DMS 273 (cell line): ENCODE measurements around the gene ROBO4.
A peak's percentile ranks its signal among the peaks of the same experiment; 100 is the strongest.

Source experiments
- DNase-seq: peaks from one replicate; lab custom pipeline; 2025; ENCODE audit not compliant: unreplicated experiment; lab: John Stamatoyannopoulos, UW

Gene ROBO4

DNA sequence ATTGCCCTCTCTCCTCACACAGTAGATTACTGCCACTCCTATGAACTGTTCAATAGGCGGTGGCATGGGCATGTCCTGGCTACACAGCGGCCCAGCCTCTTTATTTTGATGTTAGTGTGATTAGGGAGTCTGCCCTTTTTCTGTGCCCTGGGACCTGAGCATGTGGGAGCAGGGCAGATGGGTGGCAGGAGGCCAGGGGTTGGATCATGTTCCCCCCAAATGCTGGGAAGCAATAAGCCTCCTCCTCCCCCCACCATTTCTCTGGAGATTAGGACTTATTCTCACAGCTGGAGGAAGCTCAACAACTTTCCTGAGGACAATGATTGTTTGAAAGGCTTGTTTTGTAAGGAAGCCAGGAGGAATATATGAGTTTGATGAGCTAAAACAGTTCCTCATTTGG lies 22.2 kb upstream of the ROBO4 start:
- peak; percentile 90 for DNase-seq

DNA sequence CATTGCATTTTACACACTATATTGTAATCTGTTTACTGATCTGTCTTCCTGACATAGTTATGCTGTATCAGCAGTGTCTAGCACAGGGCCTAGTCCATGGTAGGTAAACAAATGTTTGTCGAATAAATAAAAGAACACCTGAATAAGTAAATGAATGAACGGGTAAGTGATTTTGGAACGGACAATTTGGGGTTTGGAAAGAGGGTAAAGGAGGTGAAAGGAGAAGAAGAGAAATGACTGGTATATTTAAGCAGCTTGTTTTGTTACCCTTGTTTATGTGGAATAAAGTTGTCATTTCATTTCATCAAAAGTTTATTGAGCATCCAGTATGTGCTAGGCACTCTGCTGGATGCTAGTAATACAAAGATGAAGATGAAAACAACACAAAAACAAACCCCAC lies 21.3 kb upstream of the ROBO4 start, which contains the start of gene HEPN1:
Gene HEPN1 (plus strand): TSS at position 301 of the 400 bp plus-strand sequence.
- no peak for DNase-seq

DNA sequence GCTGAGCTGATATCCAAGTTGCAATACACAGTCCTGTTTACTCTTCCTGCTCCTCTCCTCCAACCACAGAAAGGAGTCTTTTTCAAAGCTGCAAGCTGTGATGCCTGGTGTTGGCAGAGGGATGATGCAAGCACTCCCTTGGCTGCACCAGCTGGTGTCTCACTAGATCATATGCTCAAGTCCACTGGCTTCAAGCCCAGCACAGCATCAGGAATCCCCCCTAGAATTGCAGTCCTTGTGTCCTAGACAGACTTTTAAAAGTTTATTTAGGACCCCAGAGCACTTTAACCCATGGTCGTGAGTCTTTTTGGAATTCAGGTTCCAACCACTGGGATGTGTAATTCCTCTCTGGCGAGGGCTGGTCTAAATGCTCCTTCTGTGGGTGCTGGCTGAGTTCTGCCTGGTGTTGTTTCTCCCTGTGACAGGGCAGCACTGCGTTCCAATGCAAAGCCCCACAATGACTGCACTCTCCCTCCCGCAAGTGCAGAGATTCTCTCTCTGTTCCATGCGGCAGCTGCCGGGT lies 19.5 kb upstream of the ROBO4 start:
- DNase-seq, result peak; percentile 93

DNA sequence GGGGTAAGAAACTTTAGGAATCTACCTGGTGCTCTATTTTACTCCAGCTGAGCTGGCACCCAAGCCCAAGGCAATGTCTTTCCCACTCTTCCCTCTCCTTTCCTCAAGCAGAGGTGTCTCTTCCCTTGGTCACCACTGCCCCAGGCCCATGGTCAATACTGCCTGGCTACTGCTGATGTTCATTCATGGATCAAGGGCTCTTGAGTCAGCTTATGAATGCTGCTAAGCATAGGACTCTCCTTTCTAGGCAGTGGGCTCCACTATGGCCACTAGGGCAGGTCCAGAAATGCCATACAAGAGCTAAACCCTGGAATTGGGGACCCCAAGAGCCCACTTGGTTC lies 18.7 kb upstream of the ROBO4 start:
- no peak for DNase-seq

DNA sequence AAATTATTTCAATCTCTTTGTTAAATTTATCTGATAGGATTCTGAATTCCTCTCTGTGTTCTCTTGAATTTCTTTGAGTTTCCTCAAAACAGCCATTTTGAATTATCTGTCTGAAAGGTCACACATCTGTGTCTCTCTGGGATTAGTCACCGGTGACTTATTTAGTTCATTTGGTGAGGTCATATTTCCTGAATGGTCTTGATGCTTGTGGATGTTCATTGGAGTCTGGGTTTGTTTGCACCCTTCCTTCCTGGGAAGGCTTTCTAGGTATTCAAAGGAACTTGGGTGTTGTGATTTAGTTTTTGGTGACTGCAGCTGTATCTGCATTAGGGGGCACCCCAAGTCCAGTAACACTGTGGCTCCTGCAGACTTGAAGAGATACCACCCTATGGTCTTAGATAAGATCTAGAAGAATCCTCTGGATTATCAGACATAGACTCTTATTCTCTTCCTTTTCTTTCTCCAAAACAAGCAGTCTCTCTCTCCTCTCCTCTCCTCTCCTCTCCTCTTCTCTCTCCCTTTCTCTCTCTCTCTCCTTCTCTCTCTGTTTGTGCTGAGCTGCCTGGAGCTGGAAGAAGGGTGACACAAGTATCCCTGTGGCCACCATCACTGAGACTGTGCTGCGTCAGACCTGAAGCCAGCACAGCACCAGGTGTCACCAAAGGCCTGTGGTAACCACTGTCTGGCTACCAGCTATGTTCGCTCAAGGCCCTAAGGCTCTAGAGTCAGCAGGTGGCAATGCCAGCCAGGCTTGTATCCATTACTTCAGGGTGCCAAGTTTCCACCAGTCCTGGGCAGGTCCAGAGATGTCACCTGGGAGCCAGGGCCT lies 18.1 kb upstream of the ROBO4 start:
- no peak for DNase-seq

DNA sequence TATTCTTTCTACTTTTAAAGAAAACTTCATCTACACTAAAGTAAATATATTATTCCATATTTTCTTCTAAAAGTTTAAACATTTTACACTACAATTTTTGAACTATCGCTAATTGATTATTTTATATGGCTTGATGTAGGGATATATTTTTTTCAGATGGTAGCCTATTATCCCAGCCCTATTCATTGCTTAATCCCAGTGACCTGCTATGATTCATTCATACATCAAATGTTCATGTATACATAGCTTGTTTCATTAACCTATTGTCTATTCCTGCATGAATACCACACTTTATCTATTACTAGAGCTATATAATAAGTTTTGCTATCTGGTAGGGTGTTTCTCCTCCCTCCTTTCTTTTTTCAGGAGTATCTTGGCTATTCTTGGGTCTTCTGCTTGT lies 5.0 kb upstream of the ROBO4 start:
- no peak for DNase-seq

DNA sequence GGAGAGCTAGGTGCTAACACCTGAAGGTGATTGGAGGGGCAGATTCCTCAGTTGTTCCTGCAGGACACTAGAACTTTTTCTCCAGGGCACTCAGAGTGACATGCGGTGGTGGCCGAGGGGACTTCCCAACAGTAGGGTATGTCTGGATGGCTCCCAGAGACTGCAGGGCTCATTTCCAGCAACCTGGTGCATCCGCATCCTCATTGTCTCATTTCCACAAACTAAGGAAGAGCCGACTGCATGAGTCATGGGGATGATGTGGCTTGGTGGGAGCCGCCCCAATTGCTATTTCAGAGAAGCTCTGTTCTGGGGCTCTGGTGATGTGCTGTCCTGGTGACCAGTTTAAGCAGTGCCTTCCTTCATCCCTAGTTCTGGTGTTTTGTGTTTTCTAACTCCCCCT lies 2.8 kb upstream of the ROBO4 start:
- no peak for DNase-seq

DNA sequence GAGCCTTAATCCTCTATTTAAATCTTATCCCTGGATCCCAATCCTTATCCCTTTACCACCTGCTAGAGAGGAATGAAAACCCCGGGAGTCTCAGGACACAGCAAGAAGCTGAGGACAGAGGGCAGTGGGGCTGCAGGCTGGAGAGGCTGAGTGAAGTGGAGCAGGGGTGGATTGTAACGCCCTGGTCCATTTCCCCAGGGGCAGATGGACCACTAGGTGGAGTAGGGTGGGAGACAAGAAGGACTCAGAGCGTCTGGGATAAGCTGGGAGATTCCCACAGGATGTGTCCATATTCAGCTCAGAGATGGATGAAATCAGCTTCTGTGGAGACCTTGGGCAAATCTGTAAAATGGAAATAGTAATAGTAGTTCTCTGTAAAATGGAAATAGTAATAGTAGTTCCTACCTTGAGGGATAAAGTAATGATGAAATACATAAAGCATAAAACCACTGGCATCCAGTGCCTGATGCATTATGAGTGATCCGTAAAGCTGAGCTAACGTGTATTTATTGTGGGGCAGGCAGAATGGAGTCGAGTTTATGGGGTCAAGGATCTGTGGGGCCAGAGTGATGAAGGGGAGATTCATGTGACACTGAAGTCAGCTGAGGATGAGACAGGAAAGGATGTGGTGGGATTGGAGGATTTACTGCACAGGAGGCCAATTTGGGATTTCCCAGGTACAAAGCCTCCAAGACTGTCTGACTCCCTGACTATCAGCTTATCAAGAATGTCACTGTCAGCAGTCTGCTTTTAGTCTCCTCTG lies 1.9 kb upstream of the ROBO4 start:
- no peak for DNase-seq

DNA sequence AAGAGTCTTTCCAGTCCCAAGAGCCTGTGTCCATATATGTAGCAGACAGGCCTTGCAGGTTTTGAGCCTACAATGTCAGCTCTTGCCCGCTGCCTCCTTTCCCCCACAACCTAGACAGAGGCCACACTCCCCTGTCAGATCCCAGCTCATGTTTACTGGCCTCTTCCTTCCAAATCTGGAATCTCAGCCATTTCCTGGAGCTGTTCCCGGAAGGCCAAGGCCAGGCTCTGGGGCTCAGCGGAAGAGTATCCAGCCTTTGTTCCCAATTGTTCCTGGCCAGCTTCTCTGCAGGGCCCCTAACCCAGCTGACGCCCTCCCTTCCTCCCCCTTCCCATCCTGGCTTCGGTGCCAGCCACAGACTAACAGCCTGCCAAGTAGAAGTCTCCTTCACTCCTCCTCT lies 1.0 kb upstream of the ROBO4 start:
- DNase-seq, result no peak

DNA sequence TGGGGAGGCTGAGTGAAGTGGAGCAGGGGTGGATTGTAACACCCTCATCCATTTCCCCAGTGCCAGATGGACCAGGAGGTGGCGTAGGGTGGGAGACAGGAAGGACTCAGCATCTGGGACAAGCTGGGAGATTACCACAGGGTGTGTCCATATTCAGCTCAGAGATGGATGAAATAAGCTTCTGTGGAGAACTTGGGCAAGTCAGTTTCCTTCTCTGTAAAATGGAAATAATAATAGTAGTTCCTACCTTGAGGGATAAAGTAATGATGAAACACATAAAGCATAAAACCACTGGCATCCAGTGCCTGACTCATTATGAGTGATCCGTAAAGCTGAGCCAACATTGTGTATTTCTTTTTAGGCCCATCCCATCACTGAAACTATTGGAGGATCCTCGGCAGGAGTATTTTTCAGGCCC lies 607 bp upstream of the ROBO4 start:
- peak; percentile 55 for DNase-seq

DNA sequence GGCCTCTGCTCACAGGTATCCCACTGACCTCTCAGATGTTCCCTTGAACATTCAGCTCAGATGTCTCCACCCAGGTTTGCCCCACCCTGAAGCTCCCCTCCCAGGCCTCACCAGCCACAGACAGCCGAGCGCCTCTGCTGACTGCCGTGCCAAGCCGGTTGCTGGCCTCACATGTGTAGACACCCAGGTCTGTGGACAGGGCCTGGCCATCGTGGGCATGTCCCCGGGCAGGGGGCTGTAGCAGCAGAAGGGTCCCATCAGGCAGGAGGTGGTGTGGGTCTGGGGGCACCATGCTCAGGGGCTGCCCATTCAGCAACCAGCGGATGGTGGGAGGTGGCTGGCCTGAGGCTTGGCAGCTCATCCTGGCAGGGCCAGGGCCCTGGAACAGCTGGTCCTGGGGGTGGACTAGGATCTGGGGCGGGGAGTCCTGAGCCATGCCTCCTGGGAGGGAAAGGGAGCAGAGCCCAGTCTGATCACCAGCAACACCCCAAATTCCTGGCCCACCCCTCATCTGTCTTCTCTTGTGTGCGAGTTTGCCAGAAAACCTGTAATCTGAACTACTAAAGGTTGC lies 759 bp downstream of the ROBO4 start:
- peak; percentile 10 for DNase-seq

DNA sequence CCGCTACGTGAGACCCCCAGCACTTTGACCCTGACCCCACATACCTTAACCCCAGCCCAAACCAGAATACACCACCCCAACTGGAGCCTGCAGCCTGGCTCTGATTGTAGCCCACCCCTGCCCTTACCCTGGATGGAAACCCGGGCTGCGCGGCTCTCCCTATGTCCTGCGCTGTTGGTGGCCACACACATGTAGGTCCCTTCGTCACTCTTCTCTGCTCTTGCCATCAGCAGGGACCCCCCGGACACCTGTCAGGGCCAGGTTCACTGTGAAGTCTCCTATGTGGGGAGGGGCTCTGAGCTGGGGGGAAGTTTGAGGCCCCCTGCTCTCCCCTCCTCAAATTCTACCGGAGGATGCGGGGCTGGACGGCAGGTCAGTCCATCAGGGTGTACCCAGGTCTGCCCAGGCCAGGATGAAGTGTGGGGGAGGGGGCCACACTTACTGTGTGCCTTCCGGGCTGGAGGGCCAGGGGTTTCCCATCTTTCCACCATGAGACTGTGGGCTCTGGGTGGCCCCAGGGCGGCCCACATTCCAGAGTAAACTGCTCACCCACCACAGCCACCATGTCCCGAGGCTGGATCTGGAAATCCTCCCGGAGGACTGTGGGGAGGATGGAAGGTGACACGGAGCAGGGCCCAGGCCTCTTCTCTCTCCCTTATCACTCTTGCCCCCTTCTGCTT lies 1.5 kb downstream of the ROBO4 start:
- DNase-seq, result no peak

DNA sequence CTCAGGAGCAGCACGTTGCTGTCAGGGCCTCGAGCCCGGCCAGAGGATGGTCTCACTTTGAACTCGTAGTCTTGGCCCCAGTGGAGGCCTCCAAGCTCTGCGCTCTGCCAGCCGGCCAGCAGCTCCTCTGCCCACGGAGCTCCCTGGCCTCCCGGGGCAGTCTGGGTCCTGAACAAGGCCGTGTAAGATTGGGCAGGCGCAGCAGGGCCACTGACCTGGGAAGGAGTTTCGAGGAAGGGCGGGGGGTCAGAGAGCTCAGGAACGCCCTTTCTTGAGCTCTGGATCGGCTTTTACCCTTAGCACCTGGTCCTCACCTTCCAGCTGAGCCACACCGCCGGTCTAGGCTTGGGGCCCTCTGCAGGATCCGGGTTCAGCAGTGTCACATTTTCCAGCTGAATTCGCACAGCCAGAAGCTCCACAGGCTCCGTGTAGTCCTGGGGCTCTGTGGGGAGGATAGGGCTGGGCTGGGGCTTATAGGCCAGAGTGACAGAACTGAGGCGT lies 2.1 kb downstream of the ROBO4 start:
- DNase-seq, result no peak

DNA sequence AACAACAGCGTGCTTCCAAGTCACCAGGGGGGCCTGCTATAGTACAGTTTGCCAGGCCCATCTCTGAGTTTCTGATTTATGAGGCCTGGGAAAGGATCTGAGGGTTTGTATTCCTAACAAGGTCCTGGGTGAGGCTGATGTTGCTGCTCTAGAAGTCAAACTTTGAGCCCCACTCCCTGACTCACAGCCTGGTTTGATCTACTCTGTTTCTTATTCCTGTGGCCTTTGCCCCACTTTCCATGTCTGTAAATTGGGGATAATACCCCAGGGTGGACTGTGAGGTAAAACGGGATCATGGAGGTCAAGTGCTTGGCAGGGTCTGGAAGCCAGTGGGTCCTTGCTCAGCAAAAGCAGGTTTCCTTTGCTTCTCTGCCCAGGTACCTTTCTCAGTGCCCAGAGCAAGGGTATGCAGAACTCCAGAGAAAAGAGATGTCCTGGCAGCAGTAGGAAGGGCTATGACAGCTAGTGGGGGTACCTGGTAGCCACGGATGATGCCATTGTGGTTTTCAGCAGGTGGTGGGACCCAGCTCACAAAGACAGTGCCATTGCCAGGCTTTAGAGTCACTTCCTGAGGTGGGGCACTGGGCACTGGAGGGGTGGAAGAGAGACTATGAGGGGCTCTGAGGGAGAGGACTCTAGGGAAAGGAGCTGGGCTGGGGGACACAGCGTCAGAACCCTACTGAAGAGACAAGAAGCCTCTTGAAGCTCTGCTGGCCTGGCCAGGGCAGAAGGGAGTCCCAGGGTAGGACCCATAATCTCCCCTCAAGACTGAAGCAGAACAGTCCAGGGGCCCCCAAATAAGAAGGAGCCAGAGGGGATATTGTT lies 2.8 kb downstream of the ROBO4 start:
- DNase-seq, result no peak

DNA sequence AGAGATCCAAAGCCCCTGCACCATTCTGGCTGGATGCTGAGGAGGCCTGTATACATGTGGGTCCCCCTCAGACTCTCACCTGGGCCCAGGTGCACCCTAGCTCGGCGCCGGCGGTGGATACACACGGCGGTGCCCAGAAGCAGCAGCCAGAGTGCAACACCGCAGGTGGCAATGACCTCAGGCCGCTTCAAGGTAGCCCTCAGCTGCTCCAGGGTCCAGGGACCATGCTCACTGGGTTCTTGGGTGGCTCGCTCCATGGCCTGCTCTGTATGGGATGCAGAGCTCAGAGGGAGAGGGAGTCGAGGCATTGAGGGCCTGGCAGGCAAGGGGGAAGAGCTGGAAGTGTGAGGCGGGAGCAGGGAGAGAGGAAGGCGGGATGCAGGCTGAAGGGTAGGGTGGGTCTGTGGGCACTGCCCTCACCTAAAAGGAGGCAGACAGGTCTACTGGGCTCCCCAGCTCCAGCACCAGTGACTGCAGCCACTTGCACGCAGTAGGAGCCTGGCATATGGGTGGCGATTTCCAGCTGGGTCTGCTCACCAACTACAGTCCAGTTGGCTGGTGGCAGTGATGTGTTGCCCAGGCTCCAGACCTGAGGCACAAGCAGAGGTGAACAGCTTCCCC lies 3.8 kb downstream of the ROBO4 start:
- DNase-seq, result no peak

DNA sequence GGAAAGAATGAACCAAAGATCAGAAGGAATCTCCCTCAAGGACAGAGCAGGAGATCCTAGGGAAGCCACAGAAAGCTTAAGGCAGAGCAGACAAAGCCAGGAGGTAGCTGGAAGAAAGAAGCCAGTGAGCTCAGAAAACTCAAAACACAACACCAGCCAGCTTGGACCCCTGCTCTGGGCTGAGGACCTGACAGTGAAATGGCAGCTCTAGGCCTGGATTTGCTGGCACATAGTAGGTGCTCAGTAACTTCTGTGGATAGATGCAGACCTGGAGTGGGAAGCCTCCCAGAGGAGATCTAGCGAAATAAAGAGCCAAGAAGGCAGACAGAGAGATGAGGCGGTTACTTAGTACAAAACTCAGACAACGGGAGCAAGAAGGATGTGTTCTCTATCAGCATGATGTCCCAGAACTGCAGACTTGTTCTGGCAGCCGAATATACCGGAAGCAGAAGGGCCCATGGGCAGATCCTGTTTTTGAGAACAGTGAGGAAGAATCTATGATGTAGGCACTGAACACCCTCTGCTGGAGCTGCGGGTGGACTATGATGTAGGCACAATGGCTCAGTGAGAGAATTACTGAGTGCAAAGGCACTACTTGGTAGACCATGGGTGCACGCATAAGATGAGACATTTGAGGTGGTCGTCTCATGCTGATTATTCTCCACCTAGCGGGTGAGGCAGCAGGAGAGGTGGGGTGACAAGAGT lies 4.8 kb downstream of the ROBO4 start:
- DNase-seq, result no peak

DNA sequence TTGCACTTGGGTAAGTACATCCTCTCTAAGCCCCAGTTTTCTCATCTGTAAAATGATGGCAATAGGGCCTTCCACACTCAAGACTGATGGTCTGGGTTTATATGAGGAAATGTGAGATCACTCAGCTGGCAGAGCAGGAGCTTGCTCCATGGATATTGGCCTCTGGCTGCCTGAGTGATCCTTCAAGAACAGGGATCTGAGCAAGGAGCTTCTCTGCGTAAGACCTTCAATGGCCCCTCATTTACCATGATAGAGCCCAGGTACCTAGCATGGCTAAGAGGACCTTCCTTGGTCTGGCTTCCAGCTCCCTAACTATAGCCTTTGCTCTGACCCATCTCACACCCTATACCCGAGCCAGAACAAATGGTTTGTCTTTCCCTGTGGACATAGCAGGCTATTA lies 5.5 kb downstream of the ROBO4 start:
- no peak for DNase-seq

DNA sequence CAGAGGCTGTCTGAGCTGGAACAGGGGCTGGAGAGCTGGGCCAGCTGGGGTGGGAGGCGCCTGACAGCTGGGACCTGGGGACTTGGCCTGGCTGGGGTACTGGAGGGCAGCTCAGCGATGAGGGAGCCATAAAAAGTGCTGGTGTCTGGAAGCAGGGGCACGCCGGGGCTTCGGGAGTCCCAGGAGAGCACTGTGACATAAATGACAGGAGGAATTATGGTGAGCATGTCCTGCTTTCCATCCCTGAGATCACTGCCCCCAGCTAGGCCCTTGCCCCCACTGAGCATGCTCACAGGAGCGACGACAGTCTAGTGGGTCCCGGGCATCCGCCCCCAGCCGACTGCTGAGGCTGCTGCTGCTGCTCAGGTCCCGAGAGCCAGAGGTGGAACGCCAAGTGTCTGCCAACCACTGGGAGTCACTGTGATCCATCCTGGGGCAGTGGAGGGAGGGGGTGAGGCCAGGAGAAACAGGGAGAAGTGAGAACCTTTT lies 6.2 kb downstream of the ROBO4 start:
- peak; percentile 23 for DNase-seq
